NCI-H446 treated with DMSO at 0.1 percent for 48 hours (cell line): ENCODE data around the gene ANKRD9.

Source experiments
- DNase-seq: peaks from one replicate; lab custom pipeline; 2025; lab: John Stamatoyannopoulos, UW

Gene ANKRD9

GRCh38 chr14:102512793-102513300 lies 3.3 kb upstream of the ANKRD9 start:
- DNase-seq, result no peak

- DNase-seq, result no peak
These were observed 2.0 kb upstream of the ANKRD9 start for GRCh38 chr14:102511538-102511937.

GRCh38 chr14:102510616-102511520 lies 1.3 kb upstream of the ANKRD9 start:
- no peak for DNase-seq

GRCh38 chr14:102508774-102509745 lies 516 bp downstream of the ANKRD9 start:
- no peak for DNase-seq

- DNase-seq, result no peak
These were observed 1.2 kb downstream of the ANKRD9 start for GRCh38 chr14:102508410-102508773.

GRCh38 chr14:102507857-102508312 lies 1.7 kb downstream of the ANKRD9 start:
- DNase-seq, result no peak

DNA sequence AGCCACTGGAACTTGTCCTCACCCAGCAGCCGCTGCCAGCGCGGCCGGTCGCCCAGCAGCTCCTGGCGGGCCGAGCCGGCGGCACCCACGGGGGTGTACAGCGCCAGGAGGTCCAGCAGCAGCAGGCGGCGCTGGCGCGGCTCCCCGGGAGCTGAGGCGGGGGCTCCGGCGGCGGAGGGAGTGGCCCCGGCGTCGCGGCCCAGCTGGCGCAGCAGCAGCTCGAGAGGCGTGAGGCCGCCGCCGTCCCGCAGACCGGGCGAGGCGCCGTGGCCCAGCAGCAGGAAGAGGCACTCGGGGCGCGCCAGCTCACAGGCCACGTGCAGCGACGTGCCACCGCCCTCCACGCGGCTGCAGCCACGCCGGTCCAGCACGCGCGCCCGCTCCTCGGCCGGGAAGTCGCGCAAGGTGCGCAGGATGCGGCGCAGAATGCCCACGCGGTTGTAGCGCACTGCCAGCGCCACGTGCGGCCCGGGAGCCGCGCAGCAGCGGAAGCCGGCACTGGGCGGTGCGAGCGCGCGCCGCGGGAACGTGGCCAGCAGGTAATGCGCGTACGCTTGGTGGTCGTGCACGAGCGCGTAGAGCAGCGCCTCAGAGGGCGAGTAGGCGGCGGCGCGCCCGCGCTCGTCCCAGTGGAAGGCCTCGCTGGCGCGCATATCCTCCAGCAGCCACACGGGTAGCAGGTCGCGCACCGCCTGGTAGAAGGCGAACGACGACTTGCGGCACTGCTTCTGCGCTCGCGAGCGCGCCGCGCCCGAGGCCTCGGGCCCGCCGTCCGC lies 2.3 kb downstream of the ANKRD9 start:
- DNase-seq, result no peak

GRCh38 chr14:102506626-102506925 lies 3.0 kb downstream of the ANKRD9 start:
- no peak for DNase-seq

GRCh38 chr14:102505775-102506625 lies 3.6 kb downstream of the ANKRD9 start:
- no peak for DNase-seq

DNA sequence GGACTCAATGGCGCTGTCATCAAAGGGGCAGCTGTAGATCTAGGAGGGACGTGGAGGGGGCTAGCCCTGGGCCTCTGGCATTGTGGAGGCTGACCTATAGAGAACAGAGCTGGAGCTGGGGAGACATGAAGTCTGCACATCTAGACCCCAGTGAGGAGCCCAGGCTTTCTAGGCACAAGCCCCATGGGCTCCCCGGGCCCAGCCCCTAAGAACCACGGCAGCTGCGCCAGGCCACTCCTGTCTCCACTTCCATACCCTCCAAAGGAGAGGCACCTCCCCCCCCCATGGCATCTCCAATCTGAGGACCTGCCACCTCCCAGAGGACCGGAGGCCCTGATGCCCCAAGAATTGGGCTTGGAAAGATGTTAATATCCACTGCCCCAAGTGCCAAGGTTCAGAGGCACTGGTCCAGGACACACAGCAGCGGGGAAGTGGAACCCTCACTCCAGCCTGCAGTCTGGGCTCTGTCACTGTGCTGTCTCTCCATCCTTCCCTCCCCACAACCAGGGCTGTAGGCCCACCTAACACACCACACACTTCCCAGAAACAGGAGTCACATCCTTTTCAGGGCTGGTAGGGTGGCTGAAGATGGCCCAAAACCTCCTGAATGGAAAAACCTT lies 4.5 kb downstream of the ANKRD9 start:
- no peak for DNase-seq

GRCh38 chr14:102504328-102504999 lies 5.1 kb downstream of the ANKRD9 start:
- no peak for DNase-seq

DNA sequence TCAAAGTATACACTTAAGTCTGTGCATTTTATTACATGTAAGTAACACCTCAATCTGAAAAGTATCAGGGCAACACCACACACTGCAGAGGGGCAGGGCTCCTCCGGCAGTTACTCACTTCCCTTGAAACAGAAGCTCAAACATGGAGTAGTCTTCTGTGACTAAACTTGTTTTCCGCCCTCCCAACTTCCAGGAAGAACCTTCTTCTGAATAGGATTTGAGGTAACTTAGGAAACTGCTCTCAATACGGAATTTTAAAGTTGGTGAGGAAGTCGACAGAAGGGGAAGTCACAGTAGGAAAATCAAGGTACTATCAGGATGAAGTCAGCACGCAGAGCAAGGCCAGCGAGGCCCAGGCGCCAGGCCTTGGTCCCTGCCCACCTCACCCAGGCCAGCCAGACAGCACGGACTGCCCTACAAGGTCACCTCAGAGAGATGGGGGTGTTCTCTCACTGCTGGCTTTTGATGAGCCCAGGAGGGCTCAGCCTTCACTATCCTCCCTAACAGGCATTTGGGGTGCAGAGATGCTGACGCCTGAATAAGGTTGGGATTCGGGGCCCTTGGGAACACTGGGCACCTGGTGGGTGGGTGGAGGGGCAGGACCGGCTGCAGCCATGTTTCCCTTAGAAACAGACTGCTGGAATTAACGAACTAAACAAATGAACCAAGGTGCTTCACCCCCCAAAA lies 5.8 kb downstream of the ANKRD9 start:
- DNase-seq, result no peak

GRCh38 chr14:102502571-102502970 lies 7.0 kb downstream of the ANKRD9 start:
- no peak for DNase-seq

DNA sequence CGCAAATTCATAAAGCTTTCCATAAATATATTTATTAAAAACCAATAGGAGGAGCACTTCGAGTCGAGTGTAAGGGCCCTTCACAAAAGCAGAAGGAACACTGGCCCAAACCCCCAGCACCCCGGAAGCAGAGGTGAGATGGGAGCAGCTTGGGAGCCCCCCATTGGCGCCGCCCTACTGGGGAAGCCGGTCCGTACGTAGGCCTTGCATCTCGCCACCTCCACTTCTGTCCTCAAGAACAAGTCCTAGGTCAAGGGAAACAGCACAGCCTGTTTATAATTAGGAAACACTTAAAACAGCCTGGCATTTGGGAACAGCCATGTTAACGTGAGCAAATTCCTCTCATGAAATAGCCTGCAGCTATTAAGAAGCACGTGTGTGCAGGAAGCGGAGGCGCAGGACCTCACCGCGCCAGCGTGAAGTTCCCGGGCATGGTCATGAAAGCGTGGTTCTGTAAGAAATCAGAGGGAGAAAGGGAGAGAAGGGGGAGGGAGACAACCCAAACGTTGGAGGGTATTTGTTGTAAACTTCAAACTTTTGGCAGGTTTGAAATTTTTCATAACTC lies 7.7 kb downstream of the ANKRD9 start:
- DNase-seq, result no peak

DNA sequence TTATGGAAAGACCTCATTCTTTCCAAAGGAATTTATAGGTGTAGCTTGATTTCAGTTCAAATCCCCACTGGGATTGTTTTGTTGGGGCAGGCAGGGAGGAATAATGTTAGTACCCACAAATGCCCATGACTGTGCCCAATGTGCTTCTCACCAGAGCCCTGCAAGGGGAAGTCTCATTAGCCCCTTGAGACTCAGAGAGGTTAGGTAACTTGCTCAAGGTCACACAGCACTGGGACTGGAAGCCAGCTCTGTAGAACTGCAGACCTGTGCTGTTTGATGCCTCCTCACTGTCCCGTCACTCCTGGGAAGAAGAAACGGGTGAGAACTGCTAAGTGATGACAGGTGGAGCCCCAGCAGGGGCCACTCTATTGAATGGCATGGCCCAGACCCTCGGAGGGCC lies 8.9 kb downstream of the ANKRD9 start:
- DNase-seq, result no peak

- no peak for DNase-seq
These were observed 9.4 kb downstream of the ANKRD9 start for GRCh38 chr14:102500158-102500662.

DNA sequence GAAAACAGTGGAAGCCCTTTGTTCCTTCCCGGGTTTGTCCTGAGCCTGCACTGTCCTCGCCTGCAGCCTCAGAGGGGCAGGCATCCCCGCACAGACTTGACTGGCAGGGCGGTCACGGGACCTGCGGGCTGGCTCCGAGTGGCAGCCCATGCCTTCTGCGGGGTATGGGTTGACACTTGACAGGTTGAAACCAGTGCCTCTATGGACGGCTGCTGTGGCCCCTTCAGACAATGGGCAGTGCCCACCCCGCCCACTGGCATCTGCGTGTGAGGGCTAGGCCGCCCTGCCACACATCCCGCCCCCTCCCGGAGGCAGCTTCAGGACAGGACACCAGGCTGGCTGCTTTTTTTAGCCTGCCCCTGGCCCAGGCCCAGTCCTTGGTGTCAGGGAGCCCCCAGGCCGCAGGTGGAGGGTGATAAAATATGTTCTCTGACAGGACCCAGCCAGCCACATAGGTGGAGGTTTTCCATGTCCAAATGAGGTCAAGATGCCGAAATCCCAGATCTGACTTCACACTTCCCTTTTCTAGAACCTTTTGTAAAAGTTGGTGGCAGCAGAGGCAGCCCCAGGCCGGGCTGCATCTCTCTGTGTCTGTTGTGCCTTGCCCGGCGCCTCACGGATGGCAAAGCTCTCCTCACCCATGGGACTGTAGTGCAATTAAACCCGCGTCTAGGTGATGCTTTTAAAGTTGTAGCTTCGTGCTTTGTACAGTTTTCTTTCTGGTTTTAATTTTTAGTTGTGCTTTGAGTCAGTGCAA lies 10.0 kb downstream of the ANKRD9 start:
- DNase-seq, result no peak

- DNase-seq, result no peak
These were observed 10.8 kb downstream of the ANKRD9 start for GRCh38 chr14:102498678-102499265.
